A549 (cell line): ENCODE data around the gene TMEM259. TPM values are rescaled to one million over a fixed set of nuclear protein-coding genes. Genes with fewer than 3 reads are reported as not detected.

Experiments
- ATAC-seq, 2 experiments: fragments of 200-7000 bp in 1 of 2; fragments of >200 bp in 1 of 2; cut with Nextera tagmentation in 1 of 2; cut with Tn5 transposase in 1 of 2; 3 replicates each; pipeline versions ENCODE4 v1.8.0 to v1.9.1; 2018 to 2020; ENCODE audit warnings: mild to moderate bottlenecking in 1 of 2, moderate library complexity in 1 of 2
- CTCF ChIA-PET: fragments of 300-600 bp; sonication (Branson Sonifier 250); formaldehyde crosslinking; extraction: SDS; loops from one replicate; lab custom pipeline; 2021; ENCODE audit warnings: antibody characterized with exemption, inconsistent platforms; lab: Yijun Ruan, JAX
- POLR2A ChIA-PET: fragments of 350-600 bp; formaldehyde crosslinking; extraction: SDS; loops from one replicate; lab custom pipeline; 2021; ENCODE audit warnings: antibody characterized with exemption, inconsistent platforms; lab: Yijun Ruan, JAX
- DNase-seq, 2 experiments: peaks; one replicate each; pipeline versions ENCODE4 v3.0.0 to v3.0.0-alpha.2; 2011 to 2016; ENCODE audit warnings: low read depth in 1 of 2, low spot score in 1 of 2
- FAIRE-seq: peaks from 2 replicates; lab custom pipeline; 2011; peaks lifted over from hg19 to GRCh38; lab: Jason Lieb, UNC
- H3K27ac ChIP-seq, 2 experiments: fragments of >200 bp; sonication (Bioruptor Twin); formaldehyde crosslinking; 3 replicates each; pipeline ENCODE4 v1.5.1; 2016 to 2017
- H3K4me1 ChIP-seq: fragments of >200 bp; sonication (Bioruptor Twin); formaldehyde crosslinking; 3 replicates; pipeline ENCODE4 v1.6.1; 2016
- H3K4me2 ChIP-seq: fragments of >200 bp; sonication (Bioruptor Twin); formaldehyde crosslinking; 3 replicates; pipeline ENCODE4 v1.6.1; 2016
- H3K4me3 ChIP-seq: fragments of >200 bp; sonication (Bioruptor Twin); formaldehyde crosslinking; 3 replicates; pipeline ENCODE4 v1.5.1; 2016
- H3K9me3 ChIP-seq: fragments of >200 bp; sonication (Bioruptor Twin); formaldehyde crosslinking; 3 replicates; pipeline ENCODE4 v1.6.1; 2016
- BHLHE40 ChIP-seq: IDR thresholded peaks from 2 replicates; pipeline ENCODE4 v1.6.1; 2012; ENCODE audit warnings: low read depth, low read length, inconsistent platforms
- CHD4 ChIP-seq: fragments of 200-600 bp; sonication (generic); IDR thresholded peaks from 2 replicates; pipeline ENCODE4 v1.6.1; 2016; ENCODE audit warnings: antibody characterized with exemption, mild to moderate bottlenecking, borderline replicate concordance
- ELK1 ChIP-seq: fragments of 150-350 bp; IDR thresholded peaks from 2 replicates; pipeline ENCODE4 v1.6.1; 2014; ENCODE audit warnings: low read depth, mild to moderate bottlenecking, low read length
- FOSL2 ChIP-seq, 2 experiments: fragments of 450-650 bp in 1 of 2; fragments of >200 bp in 1 of 2; sonication (Bioruptor Twin) in 1 of 2; formaldehyde crosslinking; IDR thresholded peaks; 2 replicates each; pipeline versions ENCODE4 v1.5.0 to v1.6.1; 2016 to 2020; ENCODE audit warnings: mild to moderate bottlenecking in 1 of 2, moderate library complexity in 1 of 2
- HOXA7 ChIP-seq: fragments of 250-450 bp; sonication (Bioruptor Pico); IDR thresholded peaks from 2 replicates; pipeline ENCODE4 v1.5.0; 2020; ENCODE audit warnings: mild to moderate bottlenecking, moderate library complexity
- KDM5A ChIP-seq: fragments of 200-600 bp; sonication (generic); IDR thresholded peaks from 2 replicates; pipeline ENCODE4 v1.6.1; 2016; ENCODE audit warnings: antibody characterized with exemption, mild to moderate bottlenecking
- NFE2L2 ChIP-seq: fragments of 150-350 bp; conservative IDR thresholded peaks from 2 replicates; pipeline ENCODE4 v1.6.1; 2014; ENCODE audit warnings: low read length
- PHF8 ChIP-seq: fragments of 200-600 bp; sonication (generic); IDR thresholded peaks from 2 replicates; pipeline ENCODE4 v1.6.1; 2016; ENCODE audit warnings: low read depth, mild to moderate bottlenecking, antibody characterized with exemption, moderate library complexity, borderline replicate concordance
- POLR2A ChIP-seq: IDR thresholded peaks from 2 replicates; pipeline ENCODE4 v1.6.1; 2012; ENCODE audit warnings: mild to moderate bottlenecking, low read length
- POLR2AphosphoS2 ChIP-seq: conservative IDR thresholded peaks from 2 replicates; pipeline ENCODE4 v1.6.1; 2012; ENCODE audit warnings: low read length, improper control_type of control experiment, inconsistent platforms
- RFX5 ChIP-seq: fragments of 450-650 bp; IDR thresholded peaks from 2 replicates; pipeline ENCODE4 v1.7.1; 2014; ENCODE audit warnings: antibody characterized with exemption, mild to moderate bottlenecking, moderate library complexity
- SMC3 ChIP-seq: fragments of >200 bp; sonication (Bioruptor Twin); formaldehyde crosslinking; IDR thresholded peaks from 3 replicates; pipeline ENCODE4 v1.6.1; 2018; ENCODE audit warnings: inconsistent platforms
- TFCP2L1 ChIP-seq: fragments of 250-450 bp; sonication (Bioruptor Pico); IDR thresholded peaks from 2 replicates; pipeline ENCODE4 v1.5.0; 2021; ENCODE audit warnings: mild to moderate bottlenecking
- ZSCAN20 ChIP-seq: fragments of 250-450 bp; sonication (Bioruptor Pico); IDR thresholded peaks from 2 replicates; pipeline ENCODE4 v1.8.0; 2022; ENCODE audit warnings: mild to moderate bottlenecking, moderate library complexity
- WGBS: methylation state at CpG from one replicate; pipeline ENCODE4 v1.1.6; 2017; ENCODE audit errors: missing lambda C conversion rate; 5-methylcytosine and 5-hydroxymethylcytosine counted together
- polyA plus RNA-seq, 4 experiments: library from polyadenylated mRNA; depleted of rRNA in 3 of 4; stranded (reverse); fragments of >200 nt; fragmentation: RNase III in 1 of 4; extraction: RNeasy Plus Mini Kit Qiagen cat#74134 plus additional on column Dnase treatment in 1 of 4; gene quantifications; 2 replicates in 3 of 4; 3 replicates in 1 of 4; pipeline ENCODE4 v1.2.3, GENCODE V29; 2011 to 2017
- TF ChIP-seq, protein P1 (sequence below): fragments of 200-600 bp; sonication (generic); IDR thresholded peaks from 2 replicates; pipeline ENCODE4 v1.6.1; 2016; ENCODE audit warnings: antibody characterized with exemption, mild to moderate bottlenecking, moderate library complexity

The TMEM259 gene
- polyA plus RNA-seq, 2 of the 4 experiments (the other 2 are of a cell fraction): 45.6 to 78.3 TPM

- no peak overlapping the region for H3K4me2 ChIP-seq
- H3K4me1 ChIP-seq: peaks cover 31% of the 10 kb centered on the region
- ChIA-PET CTCF (no interaction called here), POLR2A (no interaction called here)
- H3K27ac ChIP-seq: no peak overlapping the region
- ATAC-seq (no peak), FAIRE-seq (no peak), DNase-seq (no peak)
- no peak overlapping the region for H3K4me3 ChIP-seq
- 84% methylated on average over 14 of the region's 17 CpGs for WGBS
- TF ChIP-seq SMC3 (no peak), KDM5A (no peak)
- H3K9me3 ChIP-seq: no peaks in the 10 kb centered on the region
These were observed 41.6 kb upstream of the TMEM259 start for GRCh38 chr19:1062387-1063029.

DNA sequence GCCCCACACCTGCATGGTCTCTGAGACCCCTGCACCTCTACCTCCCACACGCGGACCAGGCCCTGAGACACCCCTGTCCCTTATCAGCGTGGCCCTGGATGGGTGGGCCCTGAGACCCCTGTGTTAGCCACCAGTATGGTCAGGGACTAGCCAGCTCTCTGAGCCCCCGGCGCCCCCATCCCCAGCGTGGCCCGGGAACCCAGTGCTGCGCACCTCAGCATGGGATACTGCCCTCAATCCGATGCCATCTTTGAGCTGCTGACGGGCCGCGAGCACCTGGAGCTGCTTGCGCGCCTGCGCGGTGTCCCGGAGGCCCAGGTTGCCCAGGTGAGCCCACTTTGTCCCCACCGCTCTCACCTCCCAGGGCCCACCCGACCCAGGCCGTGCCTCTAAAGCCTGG, 41.1 kb upstream of the TMEM259 start:
- Histone ChIP-seq H3K4me1 (peaks cover 25% of the 10 kb centered on the region), H3K9me3 (no peaks in the 10 kb centered on the region), H3K4me2 (no peak overlapping the region), H3K27ac (no peak overlapping the region), H3K4me3 (no peak overlapping the region)
- DNase-seq (no peak), FAIRE-seq (no peak), ATAC-seq (no peak)
- CTCF ChIA-PET: no interaction called here
- WGBS: 98% methylated on average over 11 of the region's 20 CpGs
- TF ChIP-seq PHF8: no peak
- TF ChIP-seq CHD4: no peak
- POLR2A ChIA-PET: no interaction called here

- CTCF ChIA-PET: interaction anchor here (0.7 to 2.2 kb wide), 3 partner anchors 10 to 53 kb away, joined by 3 to 5 read pairs (median 4); no protein-coding TSS in a partner anchor
- TF ChIP-seq SMC3 (no peak), ZSCAN20 (CRISPR knock-in tag) (no peak), HOXA7 (CRISPR knock-in tag) (no peak), RFX5 (no peak), FOSL2 (IDR thresholded peaks at IDR 0.05) (no peak), FOSL2 (CRISPR knock-in tag; IDR thresholded peaks at IDR 0.05) (no peak), NFE2L2 (no peak), POLR2AphosphoS2 (no peak), BHLHE40 (no peak), ELK1 (no peak), POLR2A (no peak), TFCP2L1 (CRISPR knock-in tag) (no peak)
- TF ChIP-seq, protein P1, sequence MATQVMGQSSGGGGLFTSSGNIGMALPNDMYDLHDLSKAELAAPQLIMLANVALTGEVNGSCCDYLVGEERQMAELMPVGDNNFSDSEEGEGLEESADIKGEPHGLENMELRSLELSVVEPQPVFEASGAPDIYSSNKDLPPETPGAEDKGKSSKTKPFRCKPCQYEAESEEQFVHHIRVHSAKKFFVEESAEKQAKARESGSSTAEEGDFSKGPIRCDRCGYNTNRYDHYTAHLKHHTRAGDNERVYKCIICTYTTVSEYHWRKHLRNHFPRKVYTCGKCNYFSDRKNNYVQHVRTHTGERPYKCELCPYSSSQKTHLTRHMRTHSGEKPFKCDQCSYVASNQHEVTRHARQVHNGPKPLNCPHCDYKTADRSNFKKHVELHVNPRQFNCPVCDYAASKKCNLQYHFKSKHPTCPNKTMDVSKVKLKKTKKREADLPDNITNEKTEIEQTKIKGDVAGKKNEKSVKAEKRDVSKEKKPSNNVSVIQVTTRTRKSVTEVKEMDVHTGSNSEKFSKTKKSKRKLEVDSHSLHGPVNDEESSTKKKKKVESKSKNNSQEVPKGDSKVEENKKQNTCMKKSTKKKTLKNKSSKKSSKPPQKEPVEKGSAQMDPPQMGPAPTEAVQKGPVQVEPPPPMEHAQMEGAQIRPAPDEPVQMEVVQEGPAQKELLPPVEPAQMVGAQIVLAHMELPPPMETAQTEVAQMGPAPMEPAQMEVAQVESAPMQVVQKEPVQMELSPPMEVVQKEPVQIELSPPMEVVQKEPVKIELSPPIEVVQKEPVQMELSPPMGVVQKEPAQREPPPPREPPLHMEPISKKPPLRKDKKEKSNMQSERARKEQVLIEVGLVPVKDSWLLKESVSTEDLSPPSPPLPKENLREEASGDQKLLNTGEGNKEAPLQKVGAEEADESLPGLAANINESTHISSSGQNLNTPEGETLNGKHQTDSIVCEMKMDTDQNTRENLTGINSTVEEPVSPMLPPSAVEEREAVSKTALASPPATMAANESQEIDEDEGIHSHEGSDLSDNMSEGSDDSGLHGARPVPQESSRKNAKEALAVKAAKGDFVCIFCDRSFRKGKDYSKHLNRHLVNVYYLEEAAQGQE: no peak
- POLR2A ChIA-PET: no interaction called here
These were observed 39.8 kb upstream of the TMEM259 start for GRCh38 chr19:1060689-1061088.

More at GRCh38 chr19:1060689-1061088, 39.8 kb upstream of the TMEM259 start:
- Histone ChIP-seq H3K4me2 (no peak overlapping the region), H3K9me3 (no peaks in the 10 kb centered on the region), H3K4me3 (no peak overlapping the region), H3K27ac (no peak overlapping the region), H3K4me1 (peaks cover 13% of the 10 kb centered on the region)
- FAIRE-seq (no peak), ATAC-seq (no peak), DNase-seq (no peak)
- WGBS: 56% methylated on average over 3 of the region's 5 CpGs
